ENCODE results near the gene GCLM. TPM values are rescaled to one million over a fixed set of nuclear protein-coding genes. Genes with fewer than 3 reads are reported as not detected.

Gene GCLM
- total and polyA plus RNA-seq, 2 donors (not counting 1 experiment from before 2014, with no cell fraction given) = 1.7 to 10.7 TPM

GRCh38 chr1:93847811-93848288 lies 61.4 kb downstream of the GCLM start:
- intact Hi-C loops (cut with micrococcal nuclease) = loop anchor here (1.0 to 5.0 kb wide), 9 partner anchors 31 to 1079 kb away; partner anchors contain the start of genes BCAR3, CCDC18, CNN3 and DIPK1A
- no peaks in the 10 kb centered on the region for H3K9me3 Mint-ChIP-seq (ENCODE audit: insufficient read depth)

More at GRCh38 chr1:93847811-93848288, 61.4 kb downstream of the GCLM start:
- ATAC-seq (ENCODE audit: low read depth) (peak; percentile 12), DNase-seq (peak; percentile 86)
- peak overlapping the region; percentile 89 for H3K9ac ChIP-seq (ENCODE audit: low read length)
- H3K4me1 ChIP-seq (ENCODE audit: control insufficient read depth in 2 of 2, insufficient read depth in 2 of 2, low read length in 2 of 2) = peaks cover 5 to 30% of the 10 kb centered on the region in 2 donors
- peaks cover 24% of the 10 kb centered on the region for H3K4me1 Mint-ChIP-seq
- no peaks in the 10 kb centered on the region for H3K27me3 ChIP-seq (replicated peaks in 1 of 4; ENCODE audit: control extremely low read depth in 1 of 4, control insufficient read depth in 3 of 4, insufficient read depth in 4 of 4, low read length in 3 of 4)
- no peaks in the 10 kb centered on the region for H3K79me2 ChIP-seq (ENCODE audit: control insufficient read depth, insufficient read depth, low read length)
- under 1% methylated on average over 36 of the region's 36 CpGs for WGBS (ENCODE audit: insufficient coverage)
- H3K27me3 Mint-ChIP-seq = peaks cover 5% of the 10 kb centered on the region
- H3K27ac Mint-ChIP-seq = peak overlapping the region; percentile 100
- TF ChIP-seq CTCF (IDR thresholded peaks at IDR 0.05) (no peak), EZH2 (IDR thresholded peaks at IDR 0.05; ENCODE audit: borderline replicate concordance, insufficient read depth, low read depth, low read length, poor library complexity, severe bottlenecking) (no peak)
- H3K9me3 ChIP-seq (ENCODE audit: control extremely low read depth in 1 of 3, control insufficient read depth in 2 of 3, insufficient read depth in 1 of 3, low read length in 2 of 3) = peaks cover 0 to 7% (median 0%) of the 10 kb centered on the region in 3 donors
- peak overlapping the region; percentile 95 for H3K4me3 Mint-ChIP-seq
- peak overlapping the region; percentile 78 for H3K4me2 ChIP-seq (replicated peaks; ENCODE audit: low read depth, low read length, poor library complexity, severe bottlenecking)
- no peaks in the 10 kb centered on the region for H4K20me1 ChIP-seq (ENCODE audit: control insufficient read depth, insufficient read depth, low read length, poor library complexity, severe bottlenecking)
- peak overlapping the region; percentile 59 to 90 (median 86) for H3K4me3 ChIP-seq (ENCODE audit: control extremely low read depth in 1 of 5, extremely low read depth in 1 of 5, insufficient read depth in 1 of 5, low read depth in 2 of 5, low read length in 4 of 5)
- ChIA-PET POLR2A (interaction anchor here (0.7 kb wide), 1 partner anchor 1225 kb away, joined by 4 read pairs; the partner anchor contains the start of gene ALG14), CTCF (interaction anchor here (12.1 kb wide), 1 partner anchor 218 kb away, joined by 229 read pairs; no protein-coding TSS in a partner anchor)
- peak overlapping the region; percentile 84 for H2AFZ ChIP-seq (ENCODE audit: insufficient read depth, low read depth, low read length, poor library complexity, severe bottlenecking)
- no peaks in the 10 kb centered on the region for H3K36me3 ChIP-seq (replicated peaks in 1 of 2; ENCODE audit: control extremely low read depth in 1 of 2, control insufficient read depth in 1 of 2, extremely low read depth in 1 of 2, insufficient read depth in 2 of 2, low read length in 1 of 2)
- peak overlapping the region; percentile 91 to 92 for H3K27ac ChIP-seq (ENCODE audit: low read length in 2 of 2)
